A549 (cell line): ENCODE measurements around the gene ITPRIPL1. TPM values are rescaled to one million over a fixed set of nuclear protein-coding genes. Genes with fewer than 3 reads are reported as not detected.

ENCODE experiments used
- ATAC-seq, 2 experiments: fragments of 200-7000 bp in 1 of 2; fragments of >200 bp in 1 of 2; cut with Nextera tagmentation in 1 of 2; cut with Tn5 transposase in 1 of 2; 3 replicates each; pipeline versions ENCODE4 v1.8.0 to v1.9.1; 2018 to 2020; ENCODE audit warnings: mild to moderate bottlenecking in 1 of 2, moderate library complexity in 1 of 2
- CTCF ChIA-PET: fragments of 300-600 bp; sonication (Branson Sonifier 250); formaldehyde crosslinking; extraction: SDS; loops from one replicate; lab custom pipeline; 2021; ENCODE audit warnings: antibody characterized with exemption, inconsistent platforms; lab: Yijun Ruan, JAX
- POLR2A ChIA-PET: fragments of 350-600 bp; formaldehyde crosslinking; extraction: SDS; loops from one replicate; lab custom pipeline; 2021; ENCODE audit warnings: antibody characterized with exemption, inconsistent platforms; lab: Yijun Ruan, JAX
- DNase-seq, 2 experiments: peaks; one replicate each; pipeline versions ENCODE4 v3.0.0 to v3.0.0-alpha.2; 2011 to 2016; ENCODE audit warnings: low read depth in 1 of 2, low spot score in 1 of 2
- FAIRE-seq: peaks from 2 replicates; lab custom pipeline; 2011; peaks lifted over from hg19 to GRCh38; lab: Jason Lieb, UNC
- H3K27ac ChIP-seq, 2 experiments: fragments of >200 bp; sonication (Bioruptor Twin); formaldehyde crosslinking; 3 replicates each; pipeline ENCODE4 v1.5.1; 2016 to 2017
- H3K4me1 ChIP-seq: fragments of >200 bp; sonication (Bioruptor Twin); formaldehyde crosslinking; 3 replicates; pipeline ENCODE4 v1.6.1; 2016
- H3K4me2 ChIP-seq: fragments of >200 bp; sonication (Bioruptor Twin); formaldehyde crosslinking; 3 replicates; pipeline ENCODE4 v1.6.1; 2016
- H3K4me3 ChIP-seq: fragments of >200 bp; sonication (Bioruptor Twin); formaldehyde crosslinking; 3 replicates; pipeline ENCODE4 v1.5.1; 2016
- H3K9me3 ChIP-seq: fragments of >200 bp; sonication (Bioruptor Twin); formaldehyde crosslinking; 3 replicates; pipeline ENCODE4 v1.6.1; 2016
- EHMT2 ChIP-seq: fragments of 200-600 bp; sonication (generic); IDR thresholded peaks from 2 replicates; pipeline ENCODE4 v1.6.1; 2016; ENCODE audit warnings: antibody characterized with exemption, low read depth, mild to moderate bottlenecking, moderate library complexity
- ESRRA ChIP-seq: fragments of 150-350 bp; IDR thresholded peaks from 2 replicates; pipeline ENCODE4 v1.6.1; 2014; ENCODE audit warnings: mild to moderate bottlenecking, low read length, borderline replicate concordance
- FOSL2 ChIP-seq, 2 experiments: fragments of 450-650 bp in 1 of 2; fragments of >200 bp in 1 of 2; sonication (Bioruptor Twin) in 1 of 2; formaldehyde crosslinking; IDR thresholded peaks; 2 replicates each; pipeline versions ENCODE4 v1.5.0 to v1.6.1; 2016 to 2020; ENCODE audit warnings: mild to moderate bottlenecking in 1 of 2, moderate library complexity in 1 of 2
- FOXS1 ChIP-seq: fragments of 250-450 bp; sonication (Bioruptor Pico); IDR thresholded peaks from 2 replicates; pipeline ENCODE4 v1.5.0; 2020; ENCODE audit warnings: mild to moderate bottlenecking, moderate library complexity
- GATA3 ChIP-seq: IDR thresholded peaks from 2 replicates; pipeline ENCODE4 v1.6.1; 2012; ENCODE audit warnings: borderline replicate concordance
- JUN ChIP-seq, 2 experiments: fragments of >200 bp; sonication (Bioruptor Twin); formaldehyde crosslinking; IDR thresholded peaks; 2 replicates in 1 of 2; 3 replicates in 1 of 2; pipeline ENCODE4 v1.6.1; 2016 to 2017
- KDM1A ChIP-seq: fragments of 200-600 bp; sonication (generic); IDR thresholded peaks from 2 replicates; pipeline ENCODE4 v1.6.1; 2016; ENCODE audit warnings: low read depth, mild to moderate bottlenecking
- MAX ChIP-seq: IDR thresholded peaks from 2 replicates; pipeline ENCODE4 v1.6.1; 2012
- MYC ChIP-seq: IDR thresholded peaks from 2 replicates; pipeline ENCODE4 v1.6.1; 2012; ENCODE audit warnings: mild to moderate bottlenecking, inconsistent platforms, low read length, improper control_type of control experiment, borderline replicate concordance
- POLR2A ChIP-seq: IDR thresholded peaks from 2 replicates; pipeline ENCODE4 v1.6.1; 2012; ENCODE audit warnings: mild to moderate bottlenecking, low read length
- RAD21 ChIP-seq, 2 experiments: fragments of >200 bp in 1 of 2; sonication (Bioruptor Twin) in 1 of 2; formaldehyde crosslinking in 1 of 2; IDR thresholded peaks in 1 of 2; conservative IDR thresholded peaks in 1 of 2; 2 replicates in 1 of 2; 3 replicates in 1 of 2; pipeline ENCODE4 v1.6.1; 2012 to 2018; ENCODE audit warnings: inconsistent platforms in 1 of 2
- TFCP2L1 ChIP-seq: fragments of 250-450 bp; sonication (Bioruptor Pico); IDR thresholded peaks from 2 replicates; pipeline ENCODE4 v1.5.0; 2021; ENCODE audit warnings: mild to moderate bottlenecking
- TP53 ChIP-seq: fragments of 250-450 bp; sonication (Bioruptor Pico); IDR thresholded peaks from 2 replicates; pipeline ENCODE4 v1.5.0; 2021; ENCODE audit warnings: mild to moderate bottlenecking, moderate library complexity
- ZSCAN20 ChIP-seq: fragments of 250-450 bp; sonication (Bioruptor Pico); IDR thresholded peaks from 2 replicates; pipeline ENCODE4 v1.8.0; 2022; ENCODE audit warnings: mild to moderate bottlenecking, moderate library complexity
- WGBS: methylation state at CpG from one replicate; pipeline ENCODE4 v1.1.6; 2017; ENCODE audit errors: missing lambda C conversion rate; 5-methylcytosine and 5-hydroxymethylcytosine counted together
- polyA plus RNA-seq, 4 experiments: library from polyadenylated mRNA; depleted of rRNA in 3 of 4; stranded (reverse); fragments of >200 nt; fragmentation: RNase III in 1 of 4; extraction: RNeasy Plus Mini Kit Qiagen cat#74134 plus additional on column Dnase treatment in 1 of 4; gene quantifications; 2 replicates in 3 of 4; 3 replicates in 1 of 4; pipeline ENCODE4 v1.2.3, GENCODE V29; 2011 to 2017
- TF ChIP-seq, protein P1 (sequence below): IDR thresholded peaks from 2 replicates; pipeline ENCODE4 v1.6.1; 2012; ENCODE audit warnings: low read depth, borderline replicate concordance
- TF ChIP-seq, protein P2 (sequence below): fragments of 200-600 bp; sonication (generic); IDR thresholded peaks from 2 replicates; pipeline ENCODE4 v1.6.1; 2016; ENCODE audit warnings: antibody characterized with exemption, mild to moderate bottlenecking, moderate library complexity

The ITPRIPL1 gene
- polyA plus RNA-seq, 2 of the 4 experiments (the other 2 are of a cell fraction), result not detected

- DNase-seq, result peak; percentile 53 to 56
- Histone ChIP-seq H3K4me2 (peak overlapping the region; percentile 53), H3K9me3 (no peaks in the 10 kb centered on the region), H3K4me1 (peaks cover 30% of the 10 kb centered on the region)
- TF ChIP-seq FOSL2 (IDR thresholded peaks at IDR 0.05), result no peak
- peak; percentile 71 for TF ChIP-seq FOSL2 (CRISPR knock-in tag; IDR thresholded peaks at IDR 0.05)
- peak; percentile 54; the same call in 1 of the 2 replicates for TF ChIP-seq GATA3
- peak; percentile 68 for TF ChIP-seq MAX
- TF ChIP-seq EHMT2, result no peak
- TF ChIP-seq POLR2A, result no peak
- TF ChIP-seq, all 56 proteins: peak for 3
- CTCF ChIA-PET, result interaction anchor here (2.2 kb wide), 1 partner anchor 11 kb away, joined by 4 read pairs; no protein-coding TSS in a partner anchor
- no peak overlapping the region for H3K4me3 ChIP-seq
- no peak for FAIRE-seq
- POLR2A ChIA-PET, result interaction anchor here (1.0 kb wide), 1 partner anchor 21 kb away, joined by 3 read pairs; no protein-coding TSS in a partner anchor
- 38% methylated on average over 6 of the region's 6 CpGs for WGBS
- H3K27ac ChIP-seq, result peak overlapping the region in 1 of 2 experiments; percentile 69; a peak in 3 of 6 replicates
- ATAC-seq, result peak; percentile 68 to 83; a peak in 5 of 6 replicates
These were observed 17.0 kb downstream of the ITPRIPL1 start for GRCh38 chr2:96342085-96342484.

GRCh38 chr2:96344011-96344410 lies 18.9 kb downstream of the ITPRIPL1 start:
- FAIRE-seq (no peak), ATAC-seq (no peak), DNase-seq (no peak)
- CTCF ChIA-PET, result interaction anchor here (0.9 to 4.1 kb wide), 3 partner anchors 12 to 166 kb away, joined by 3 to 16 read pairs (median 16); no protein-coding TSS in a partner anchor
- Histone ChIP-seq H3K27ac (no peak overlapping the region), H3K4me3 (no peak overlapping the region), H3K9me3 (no peaks in the 10 kb centered on the region), H3K4me2 (no peak overlapping the region), H3K4me1 (peaks cover 30% of the 10 kb centered on the region)
- 97% methylated on average over 5 of the region's 5 CpGs for WGBS
- POLR2A ChIA-PET, result interaction anchor here (2.1 kb wide), 1 partner anchor 8 kb away, joined by 6 read pairs; the partner anchor contains the start of gene NCAPH
- TF ChIP-seq FOXS1 (CRISPR knock-in tag), result no peak
- TF ChIP-seq RAD21 (conservative IDR thresholded peaks at IDR 0.05 in 1 of 2, IDR thresholded peaks at IDR 0.05 in 1 of 2), result no peak
- TF ChIP-seq ZSCAN20, result no peak
- TF ChIP-seq JUN (IDR thresholded peaks at IDR 0.05), result no peak
- no peak for TF ChIP-seq TP53
- no peak for TF ChIP-seq POLR2A
- TF ChIP-seq, protein P1, sequence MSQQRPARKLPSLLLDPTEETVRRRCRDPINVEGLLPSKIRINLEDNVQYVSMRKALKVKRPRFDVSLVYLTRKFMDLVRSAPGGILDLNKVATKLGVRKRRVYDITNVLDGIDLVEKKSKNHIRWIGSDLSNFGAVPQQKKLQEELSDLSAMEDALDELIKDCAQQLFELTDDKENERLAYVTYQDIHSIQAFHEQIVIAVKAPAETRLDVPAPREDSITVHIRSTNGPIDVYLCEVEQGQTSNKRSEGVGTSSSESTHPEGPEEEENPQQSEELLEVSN, result no peak
- TF ChIP-seq GATA3, result no peak
- no peak for TF ChIP-seq EHMT2
- TF ChIP-seq MYC, result no peak
- no peak for TF ChIP-seq TFCP2L1 (CRISPR knock-in tag)
- TF ChIP-seq ESRRA, result no peak
- TF ChIP-seq MAX, result no peak
- TF ChIP-seq, protein P2, sequence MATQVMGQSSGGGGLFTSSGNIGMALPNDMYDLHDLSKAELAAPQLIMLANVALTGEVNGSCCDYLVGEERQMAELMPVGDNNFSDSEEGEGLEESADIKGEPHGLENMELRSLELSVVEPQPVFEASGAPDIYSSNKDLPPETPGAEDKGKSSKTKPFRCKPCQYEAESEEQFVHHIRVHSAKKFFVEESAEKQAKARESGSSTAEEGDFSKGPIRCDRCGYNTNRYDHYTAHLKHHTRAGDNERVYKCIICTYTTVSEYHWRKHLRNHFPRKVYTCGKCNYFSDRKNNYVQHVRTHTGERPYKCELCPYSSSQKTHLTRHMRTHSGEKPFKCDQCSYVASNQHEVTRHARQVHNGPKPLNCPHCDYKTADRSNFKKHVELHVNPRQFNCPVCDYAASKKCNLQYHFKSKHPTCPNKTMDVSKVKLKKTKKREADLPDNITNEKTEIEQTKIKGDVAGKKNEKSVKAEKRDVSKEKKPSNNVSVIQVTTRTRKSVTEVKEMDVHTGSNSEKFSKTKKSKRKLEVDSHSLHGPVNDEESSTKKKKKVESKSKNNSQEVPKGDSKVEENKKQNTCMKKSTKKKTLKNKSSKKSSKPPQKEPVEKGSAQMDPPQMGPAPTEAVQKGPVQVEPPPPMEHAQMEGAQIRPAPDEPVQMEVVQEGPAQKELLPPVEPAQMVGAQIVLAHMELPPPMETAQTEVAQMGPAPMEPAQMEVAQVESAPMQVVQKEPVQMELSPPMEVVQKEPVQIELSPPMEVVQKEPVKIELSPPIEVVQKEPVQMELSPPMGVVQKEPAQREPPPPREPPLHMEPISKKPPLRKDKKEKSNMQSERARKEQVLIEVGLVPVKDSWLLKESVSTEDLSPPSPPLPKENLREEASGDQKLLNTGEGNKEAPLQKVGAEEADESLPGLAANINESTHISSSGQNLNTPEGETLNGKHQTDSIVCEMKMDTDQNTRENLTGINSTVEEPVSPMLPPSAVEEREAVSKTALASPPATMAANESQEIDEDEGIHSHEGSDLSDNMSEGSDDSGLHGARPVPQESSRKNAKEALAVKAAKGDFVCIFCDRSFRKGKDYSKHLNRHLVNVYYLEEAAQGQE, result no peak

GRCh38 chr2:96345438-96345837 lies 20.3 kb downstream of the ITPRIPL1 start:
- no peak overlapping the region for H3K27ac ChIP-seq
- POLR2A ChIA-PET, result interaction anchor here (2.1 kb wide), 1 partner anchor 9 kb away, joined by 6 read pairs; the partner anchor contains the start of gene NCAPH
- H3K9me3 ChIP-seq, result no peaks in the 10 kb centered on the region
- TF ChIP-seq RAD21 (conservative IDR thresholded peaks at IDR 0.05 in 1 of 2, IDR thresholded peaks at IDR 0.05 in 1 of 2), result peak in 1 of 2 experiments; percentile 8; a peak in 1 of 5 replicates
- no peak for TF ChIP-seq KDM1A
- TF ChIP-seq, all 56 proteins: peak for 1
- peaks cover 23% of the 10 kb centered on the region for H3K4me1 ChIP-seq
- peak in 1 of 2 experiments; percentile 21 for DNase-seq
- CTCF ChIA-PET, result interaction anchor here (0.8 to 4.1 kb wide), 5 partner anchors 9 to 164 kb away, joined by 3 to 16 read pairs (median 4); no protein-coding TSS in a partner anchor
- no peak overlapping the region for H3K4me3 ChIP-seq
- WGBS, result 83% methylated on average over 3 of the region's 4 CpGs
- no peak overlapping the region for H3K4me2 ChIP-seq
- peak; percentile 58 to 70; a peak in 4 of 6 replicates for ATAC-seq
- FAIRE-seq, result no peak
